GM19238 (cell line): Measurements from ENCODE around the gene CPNE2.
"Not testable (repeated sequence)": the region's sequence is repeated elsewhere in the genome, so short reads cannot be mapped to it uniquely, and the experiment has no call there.

Experiments used
- DNase-seq: peaks from one replicate; pipeline ENCODE4 v3.0.0; 2011; ENCODE audit warnings: low spot score; ENCODE audit not compliant: insufficient read length

CPNE2 gene

GRCh38 chr16:57091975-57092785 is at the start of gene CPNE2:
CPNE2 (plus strand) TSS chr16:57092583; CDS start chr16:57110743, 18,160 bp downstream.
- DNase-seq, result peak; percentile 72

DNA sequence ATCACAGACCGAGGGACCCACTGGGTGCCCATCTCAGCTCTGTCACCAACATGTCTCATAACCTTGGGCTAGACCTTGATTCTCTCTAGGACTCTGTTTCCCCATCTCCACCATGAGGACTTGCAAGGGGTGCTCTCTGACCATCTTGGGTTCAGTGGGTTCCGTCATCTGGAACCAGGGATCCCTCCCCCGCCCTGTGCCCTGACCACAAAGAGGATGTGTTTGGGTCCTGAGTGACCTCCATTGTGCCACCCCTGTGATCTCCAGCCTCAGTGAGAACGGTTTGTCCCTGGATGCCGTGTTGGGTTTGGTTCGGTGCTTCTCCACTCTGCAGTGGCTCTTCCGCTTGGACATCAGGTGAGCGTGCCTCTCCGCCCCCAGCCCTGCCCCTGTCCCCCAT is 49.1 kb upstream of the CPNE2 start:
- DNase-seq, result no peak

GRCh38 chr16:57044931-57045693 is 47.3 kb upstream of the CPNE2 start:
- DNase-seq, result no peak

DNA sequence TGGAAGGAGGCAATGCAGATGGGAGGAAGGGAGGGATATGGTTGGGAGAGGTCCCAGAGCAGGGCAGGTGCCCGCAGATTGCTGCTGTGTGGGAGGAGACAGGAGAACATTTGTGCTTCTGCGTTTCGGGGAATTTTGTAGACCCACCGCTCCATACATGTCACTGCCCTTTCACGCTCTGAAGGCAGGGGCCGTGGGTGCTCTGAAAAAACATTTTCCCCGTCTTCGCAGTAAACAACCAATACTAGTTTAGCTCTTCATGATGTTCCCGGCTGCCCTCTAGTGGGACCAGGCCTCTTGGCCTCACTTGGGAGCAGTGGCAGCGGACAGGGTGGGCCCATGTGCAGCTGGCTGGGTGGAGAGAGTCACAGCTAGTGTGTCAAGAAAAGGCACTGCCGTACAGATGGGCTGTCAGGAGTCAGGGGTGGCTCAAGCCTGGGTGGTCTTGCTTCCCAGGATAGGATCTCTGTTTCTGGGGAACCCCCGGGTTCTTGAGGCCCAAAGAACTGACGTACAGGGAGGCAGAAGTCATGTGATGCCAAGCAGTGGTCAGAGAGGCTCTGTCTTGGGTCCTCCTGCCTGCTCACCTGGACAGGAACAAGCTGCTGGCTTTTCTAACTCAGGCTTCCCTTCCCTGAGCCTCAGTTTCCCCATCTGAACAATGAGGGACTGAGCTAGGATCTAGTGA is 46.5 kb upstream of the CPNE2 start:
- peak; percentile 51 for DNase-seq

DNA sequence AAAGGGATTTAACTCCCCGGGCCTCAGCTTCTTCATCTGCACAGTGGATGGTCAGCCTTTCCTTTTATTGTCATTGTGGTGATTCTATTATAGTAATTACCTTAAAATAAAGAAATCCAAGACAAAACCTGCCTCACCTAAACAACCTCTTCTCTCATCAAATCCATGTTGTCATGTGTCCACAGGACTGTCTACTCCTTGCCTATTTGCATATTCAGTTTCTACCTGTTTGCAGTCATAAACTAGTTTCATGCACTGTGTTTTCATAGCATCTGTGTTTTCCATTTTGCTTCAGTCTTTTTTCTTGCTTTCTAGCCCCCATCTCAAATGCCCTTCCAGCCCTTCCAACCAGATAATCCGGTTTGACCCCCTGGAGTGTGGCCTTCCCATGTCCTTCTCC is 44.3 kb upstream of the CPNE2 start:
- no peak for DNase-seq

- peak; percentile 59 for DNase-seq
These were observed 42.7 kb upstream of the CPNE2 start for GRCh38 chr16:57049678-57050077.

- DNase-seq, result no peak
These were observed 40.6 kb upstream of the CPNE2 start for GRCh38 chr16:57051696-57052228.

- no peak for DNase-seq
These were observed 39.2 kb upstream of the CPNE2 start for GRCh38 chr16:57053206-57053605.

DNA sequence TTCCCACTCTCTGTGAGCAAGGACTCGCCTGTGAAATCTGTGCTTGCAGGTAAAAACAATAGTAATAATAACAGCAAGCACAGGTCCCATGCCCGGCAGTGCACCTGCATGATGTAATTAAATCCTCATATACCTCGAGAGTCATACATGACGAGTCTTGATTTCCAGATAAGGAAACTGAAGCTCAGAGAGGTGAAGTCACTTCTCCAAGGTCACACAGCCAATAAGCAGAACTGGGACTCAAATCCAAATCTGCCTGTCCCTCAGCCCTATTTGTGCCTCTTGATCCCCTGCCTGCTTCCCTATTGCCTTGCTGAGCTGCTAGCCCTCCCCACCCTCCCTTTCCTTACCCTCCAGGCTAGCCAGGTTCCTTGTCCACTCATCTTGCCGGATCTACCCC is 38.0 kb upstream of the CPNE2 start:
- DNase-seq, result no peak

DNA sequence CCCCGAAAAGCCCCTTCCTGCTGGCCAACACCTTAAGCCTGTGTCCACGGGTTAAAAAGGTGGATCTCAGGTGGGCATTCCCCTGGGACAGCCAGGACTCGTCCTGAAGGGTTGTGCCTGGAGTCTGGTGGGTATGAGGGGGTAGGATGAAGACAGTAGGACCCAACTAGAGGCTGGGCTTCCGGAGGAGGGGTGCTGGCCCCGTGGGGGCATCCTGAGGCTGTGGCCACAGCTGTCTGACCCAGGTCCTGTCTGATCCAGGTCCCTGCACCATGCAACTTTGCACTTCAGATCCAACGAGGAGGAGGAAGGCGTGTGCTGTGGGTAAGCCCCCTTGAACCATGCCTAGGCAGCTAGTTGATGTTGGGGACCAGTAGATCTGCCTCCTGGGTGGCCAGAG is 37.6 kb upstream of the CPNE2 start:
- no peak for DNase-seq

- DNase-seq, result no peak
These were observed 36.7 kb upstream of the CPNE2 start for GRCh38 chr16:57055671-57056070.

DNA sequence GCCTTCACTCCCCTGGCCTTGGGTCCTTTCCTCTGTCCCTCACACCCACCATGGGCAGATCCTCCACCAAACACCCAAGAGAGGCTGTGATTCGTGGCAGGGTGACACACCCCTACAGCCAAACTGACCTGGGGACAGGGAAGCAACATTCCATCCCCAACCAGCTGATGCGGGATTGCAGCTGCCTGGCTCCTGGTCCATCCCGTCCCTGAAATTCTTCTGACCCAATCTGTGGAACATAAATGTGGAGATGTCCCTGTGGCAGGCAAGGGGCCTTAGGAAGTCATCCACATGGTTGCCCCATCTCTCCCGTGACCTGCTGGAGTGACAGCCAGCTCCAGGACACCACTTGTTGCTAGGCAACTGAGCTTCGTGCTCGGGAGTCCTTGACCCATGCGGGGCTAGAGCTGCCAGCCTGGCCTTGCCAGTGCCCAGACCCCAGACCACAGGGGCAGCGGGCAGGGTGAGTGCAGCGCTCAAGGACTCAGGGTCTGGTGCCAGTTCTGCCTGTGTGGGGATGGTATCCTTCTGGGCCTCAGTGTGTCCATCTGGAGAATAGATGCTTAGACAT is 34.0 kb upstream of the CPNE2 start:
- no peak for DNase-seq

DNA sequence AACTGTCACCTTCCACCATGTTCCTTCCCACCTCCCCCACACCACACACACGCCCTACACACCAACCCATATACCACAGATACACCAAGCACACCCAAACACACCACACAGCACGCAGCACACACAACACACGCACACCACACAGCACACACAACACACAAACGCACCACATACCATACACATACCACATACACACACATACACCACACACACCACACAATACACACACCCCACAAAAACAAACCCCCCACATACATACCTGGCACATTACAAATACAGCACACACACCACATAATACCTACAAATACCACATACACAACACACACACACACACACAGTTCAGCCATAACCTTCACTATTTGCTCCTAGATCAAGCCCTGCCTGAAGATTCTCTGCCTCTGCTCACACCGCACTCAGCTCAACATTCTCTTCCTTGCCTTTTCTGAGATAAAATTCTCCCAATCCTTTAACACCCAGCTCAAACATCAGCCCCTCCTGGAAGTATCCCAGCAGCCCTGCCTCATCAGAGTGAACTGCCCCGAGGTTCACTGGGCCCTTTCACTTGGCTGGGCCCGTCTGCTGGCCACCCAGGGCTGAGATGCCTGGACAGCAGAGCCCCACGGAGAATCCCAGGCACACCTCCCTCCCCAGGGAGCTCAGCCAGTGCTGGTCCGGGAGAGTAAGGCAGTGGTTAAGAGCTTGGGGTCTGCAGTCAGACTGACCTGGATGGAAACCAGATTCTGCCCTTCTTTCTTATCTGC is 31.9 kb upstream of the CPNE2 start:
- no peak for DNase-seq

GRCh38 chr16:57061084-57061905 is 31.1 kb upstream of the CPNE2 start:
- DNase-seq, result no peak

GRCh38 chr16:57062329-57062728 is 30.1 kb upstream of the CPNE2 start:
- DNase-seq, result no peak

DNA sequence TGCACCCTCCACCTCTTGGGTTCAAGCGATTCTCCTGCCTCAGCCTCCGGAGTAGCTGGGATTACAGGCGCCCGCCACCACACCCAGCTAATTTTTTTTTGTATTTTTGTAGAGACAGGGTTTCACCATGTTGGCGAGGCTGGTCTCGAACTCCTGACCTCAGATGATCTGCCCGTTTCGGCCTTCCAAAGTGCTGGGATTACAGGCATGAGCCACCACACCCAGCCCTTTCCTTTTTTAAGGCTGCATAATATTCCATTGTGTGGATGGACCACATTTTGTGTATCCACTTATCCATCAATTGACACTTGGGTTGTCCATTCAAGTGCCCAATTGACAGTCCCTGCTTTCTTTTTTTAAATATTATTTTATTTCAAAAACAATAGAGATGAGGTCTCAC is 29.2 kb upstream of the CPNE2 start:
- DNase-seq, result not testable (repeated sequence)

DNA sequence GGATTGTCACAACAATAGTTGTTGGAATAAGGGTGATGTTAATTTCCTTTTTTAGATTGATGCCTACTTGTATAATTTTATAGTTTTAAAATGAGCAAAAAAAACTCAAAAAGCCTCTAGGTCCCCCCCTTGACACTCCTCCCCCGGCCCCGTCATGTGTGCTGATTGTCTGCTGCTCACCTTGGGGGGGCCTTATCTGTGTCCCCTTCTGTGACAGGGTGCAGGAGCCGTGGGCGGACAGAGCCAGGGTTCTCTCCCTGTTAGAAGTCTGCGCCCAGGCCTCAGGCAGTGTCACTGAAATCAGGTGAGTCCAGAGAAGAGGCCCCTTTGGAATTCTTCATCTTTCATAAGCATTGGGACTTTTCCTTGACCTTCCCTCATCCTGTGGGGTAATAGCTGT is 27.4 kb upstream of the CPNE2 start:
- no peak for DNase-seq

- no peak for DNase-seq
These were observed 25.8 kb upstream of the CPNE2 start for GRCh38 chr16:57066625-57067024.

DNA sequence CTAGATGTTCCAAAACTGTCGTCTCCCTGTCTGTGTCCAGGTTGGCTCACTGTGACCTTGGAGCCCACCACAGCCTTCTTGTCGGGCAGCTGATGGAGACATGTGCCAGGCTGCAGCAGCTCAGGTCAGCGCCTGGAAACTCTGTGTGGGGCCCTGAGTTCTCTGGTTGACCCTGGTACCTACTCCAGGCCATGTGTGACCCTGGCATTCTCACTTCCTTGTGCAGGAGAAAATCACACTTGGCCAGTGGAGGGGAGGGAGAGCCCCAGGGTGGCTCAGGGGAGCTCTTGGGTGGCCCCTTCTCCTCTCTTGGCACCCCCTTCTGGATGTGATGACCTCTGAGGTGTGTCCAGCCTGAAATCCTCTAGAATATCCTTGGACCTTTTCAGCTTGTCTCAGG is 25.0 kb upstream of the CPNE2 start:
- DNase-seq, result no peak

DNA sequence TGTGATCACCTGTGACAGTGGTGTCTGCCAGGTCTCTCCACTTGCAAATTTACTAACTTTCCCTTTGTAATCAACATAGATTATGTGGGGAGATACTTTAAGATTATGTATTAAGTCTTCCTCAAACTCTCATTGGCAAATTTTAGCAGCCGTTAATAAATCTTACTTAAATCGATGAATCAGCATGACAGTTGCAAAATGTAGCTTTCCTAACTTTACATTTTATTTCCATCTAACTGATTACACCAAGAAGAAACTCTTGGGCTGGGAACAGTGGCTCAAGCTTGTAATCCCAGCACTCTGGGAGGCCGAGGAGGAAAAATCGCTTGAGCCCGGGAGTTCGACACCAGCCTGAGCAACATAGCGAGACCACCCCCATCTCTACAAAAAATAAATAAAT is 23.3 kb upstream of the CPNE2 start:
- no peak for DNase-seq
